ENCODE data around the gene ADGRV1. TPM values are rescaled to one million over a fixed set of nuclear protein-coding genes. Genes with fewer than 3 reads are reported as not detected.
"Not testable (repeated sequence)": the region's sequence is repeated elsewhere in the genome, so short reads cannot be mapped to it uniquely, and the experiment has no call there.

Gene ADGRV1
- polyA plus RNA-seq, 3 donors, result 8.4 to 12.8 (median 12.4) TPM

DNA sequence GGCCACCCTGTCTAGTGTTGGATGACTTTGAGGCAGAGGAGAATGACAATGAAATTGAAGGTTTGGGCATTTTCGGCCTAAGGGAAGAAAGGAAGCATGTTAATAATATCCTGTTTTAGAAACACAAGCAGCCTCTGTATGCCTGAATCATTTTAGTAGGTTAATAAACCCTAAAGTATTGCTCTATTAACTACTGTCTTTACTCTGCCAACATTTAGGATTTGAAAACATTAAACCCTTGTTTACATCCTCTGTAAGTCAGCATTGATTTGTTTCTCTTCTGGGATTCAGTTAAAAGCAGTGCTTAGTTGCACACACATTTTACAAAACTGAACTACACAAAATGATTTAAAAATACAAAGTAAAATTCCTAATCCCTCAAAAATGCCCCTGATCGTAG is 465.6 kb downstream of the ADGRV1 start:
- no peak for DNase-seq (ENCODE audit: extremely low read depth in 1 of 11, low read depth in 9 of 11, low spot score in 4 of 11)

GRCh38 chr5:91024727-91025126 is 466.1 kb downstream of the ADGRV1 start:
- peak in 5 of 11 donors; percentile 6 to 34 (median 26) for DNase-seq (ENCODE audit: extremely low read depth in 1 of 11, low read depth in 9 of 11, low spot score in 4 of 11)

- no peak for DNase-seq (ENCODE audit: extremely low read depth in 1 of 11, low read depth in 9 of 11, low spot score in 4 of 11)
These were observed 466.9 kb downstream of the ADGRV1 start for GRCh38 chr5:91025449-91025848.

DNA sequence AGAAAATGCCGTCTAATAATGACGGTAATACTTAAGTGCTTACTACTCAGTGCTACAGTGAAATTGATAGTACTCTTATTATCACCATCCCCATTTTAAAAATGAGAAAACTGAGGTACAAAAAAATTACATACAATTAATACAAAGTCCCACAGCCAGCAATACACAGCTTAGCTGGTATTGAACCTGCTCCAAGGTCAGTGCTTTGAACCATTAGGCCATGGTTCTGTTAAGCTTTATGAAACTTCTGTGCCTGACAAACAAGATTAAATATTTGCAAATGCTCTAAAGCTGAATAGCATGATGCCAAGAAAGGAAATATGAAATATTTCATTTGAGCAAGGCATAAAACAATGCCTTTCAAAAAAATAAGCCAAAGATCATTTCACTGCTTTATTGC is 467.4 kb downstream of the ADGRV1 start:
- DNase-seq (ENCODE audit: extremely low read depth in 1 of 11, low read depth in 9 of 11, low spot score in 4 of 11), result no peak

DNA sequence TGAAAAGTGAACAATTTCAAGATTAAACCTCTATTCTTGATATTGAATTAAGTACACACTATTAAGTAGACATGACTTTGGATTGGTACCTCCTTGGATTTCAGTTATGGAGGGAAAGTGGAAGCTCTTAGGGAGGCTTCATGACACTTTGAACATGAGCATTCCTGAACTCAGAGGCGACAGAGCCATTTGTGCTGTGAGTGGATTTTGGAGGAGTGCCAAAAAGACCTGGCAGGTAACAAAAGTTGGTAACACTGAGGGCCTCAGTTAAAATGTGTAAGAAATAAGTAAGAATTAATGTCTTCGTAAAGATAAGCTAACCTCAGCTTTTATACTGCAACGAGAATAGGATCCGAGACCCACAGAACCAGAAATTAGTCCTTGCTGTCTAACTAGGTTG is 467.9 kb downstream of the ADGRV1 start:
- DNase-seq (ENCODE audit: extremely low read depth in 1 of 11, low read depth in 9 of 11, low spot score in 4 of 11), result no peak

GRCh38 chr5:91027405-91028139 is 469.0 kb downstream of the ADGRV1 start:
- no peak for DNase-seq (ENCODE audit: extremely low read depth in 1 of 11, low read depth in 9 of 11, low spot score in 4 of 11)

GRCh38 chr5:91028499-91028956 is 469.9 kb downstream of the ADGRV1 start:
- no peak for DNase-seq (ENCODE audit: extremely low read depth in 1 of 11, low read depth in 9 of 11, low spot score in 4 of 11)

- no peak for DNase-seq (ENCODE audit: extremely low read depth in 1 of 11, low read depth in 9 of 11, low spot score in 4 of 11)
These were observed 472.2 kb downstream of the ADGRV1 start for GRCh38 chr5:91030521-91031401.

DNA sequence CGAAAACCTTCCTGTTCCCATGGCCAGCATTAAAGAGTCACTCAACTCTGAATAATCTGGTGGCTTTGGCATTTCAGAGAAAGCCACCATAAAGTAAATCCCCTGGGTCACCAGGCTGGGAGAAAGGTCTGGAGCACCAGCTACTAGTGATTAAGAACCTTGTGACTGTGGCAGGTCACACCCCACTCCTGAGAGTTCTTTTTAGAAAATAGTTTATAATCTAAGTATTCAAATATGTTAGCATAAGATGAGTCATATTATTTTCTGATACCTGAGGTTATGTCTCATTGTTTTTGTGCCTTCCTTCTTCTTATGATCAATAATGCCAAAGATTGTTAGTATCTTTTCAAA is 472.8 kb downstream of the ADGRV1 start:
- no peak for DNase-seq (ENCODE audit: extremely low read depth in 1 of 11, low read depth in 9 of 11, low spot score in 4 of 11)

GRCh38 chr5:91032125-91032524 is 473.5 kb downstream of the ADGRV1 start:
- no peak for DNase-seq (ENCODE audit: extremely low read depth in 1 of 11, low read depth in 9 of 11, low spot score in 4 of 11)

DNA sequence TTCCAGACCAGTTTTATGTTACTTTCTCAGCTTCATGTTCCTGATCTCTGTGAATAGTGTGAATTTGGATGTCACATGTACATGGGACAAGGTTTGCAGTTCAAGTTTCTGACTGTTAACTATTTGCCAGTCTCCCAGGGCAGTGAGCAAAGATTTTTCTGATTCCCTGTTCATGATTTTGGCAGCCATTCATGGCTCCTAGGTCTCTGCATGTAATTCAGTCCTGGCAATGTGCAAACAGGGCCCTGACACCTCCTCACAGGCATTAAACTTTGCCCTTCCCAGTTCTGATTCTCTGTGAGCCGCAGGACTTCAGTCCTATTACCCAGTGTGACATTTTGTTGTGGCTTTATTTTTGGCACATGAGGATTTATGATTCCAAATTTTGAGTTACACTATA is 474.8 kb downstream of the ADGRV1 start:
- DNase-seq (ENCODE audit: extremely low read depth in 1 of 11, low read depth in 9 of 11, low spot score in 4 of 11), result no peak

- no peak for DNase-seq (ENCODE audit: extremely low read depth in 1 of 11, low read depth in 9 of 11, low spot score in 4 of 11)
These were observed 479.7 kb downstream of the ADGRV1 start for GRCh38 chr5:91038180-91038808.

GRCh38 chr5:91041132-91041531 is 482.5 kb downstream of the ADGRV1 start:
- not testable (repeated sequence) for DNase-seq (ENCODE audit: extremely low read depth in 1 of 11, low read depth in 9 of 11, low spot score in 4 of 11)

DNA sequence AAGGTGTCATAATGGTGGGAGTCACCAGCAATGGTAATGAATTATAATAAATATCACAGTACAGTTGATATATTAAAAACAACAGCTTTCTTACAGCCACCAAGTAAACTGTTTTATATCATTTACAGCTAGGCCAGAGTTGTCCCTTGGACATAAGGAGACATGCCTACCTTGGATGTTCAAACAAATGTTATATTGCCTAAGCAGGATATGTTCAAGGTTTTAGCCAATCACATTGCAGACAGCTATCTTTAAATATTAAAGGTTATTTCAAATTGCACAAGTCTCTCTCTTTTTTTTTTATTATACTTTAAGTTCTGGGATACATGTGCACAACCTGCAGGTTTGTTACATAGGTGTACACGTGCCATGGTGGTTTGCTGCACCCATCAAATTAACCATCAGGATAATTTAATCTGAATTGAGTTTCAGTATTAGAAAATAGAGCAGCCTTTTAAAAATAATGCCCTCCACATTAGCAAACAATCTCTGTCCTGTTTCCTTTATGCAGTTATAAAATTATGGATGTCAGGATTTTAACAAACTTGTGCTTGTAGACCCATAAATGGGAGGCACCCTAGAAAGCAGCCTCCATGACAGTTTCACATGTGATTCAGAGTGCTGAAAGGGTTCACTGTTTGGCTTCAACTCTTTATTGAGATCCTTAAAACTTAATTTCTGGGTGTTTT is 483.8 kb downstream of the ADGRV1 start:
- no peak for DNase-seq (ENCODE audit: extremely low read depth in 1 of 11, low read depth in 9 of 11, low spot score in 4 of 11)

DNA sequence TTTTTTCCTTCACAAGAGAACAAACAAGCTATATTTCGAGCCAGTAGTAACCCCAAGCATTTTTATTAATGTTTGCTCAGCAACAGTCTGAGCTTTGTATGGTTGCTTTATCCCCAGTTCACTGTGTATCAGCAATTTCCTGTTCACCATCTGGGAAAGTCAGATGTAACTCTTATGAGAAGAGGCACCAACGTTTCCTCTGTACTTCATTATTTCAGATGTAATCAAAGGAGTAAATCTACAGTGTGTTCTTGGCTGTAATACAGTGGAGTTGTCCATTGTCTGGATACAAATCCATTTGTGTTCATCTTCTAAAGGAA is 484.3 kb downstream of the ADGRV1 start:
- DNase-seq (ENCODE audit: extremely low read depth in 1 of 11, low read depth in 9 of 11, low spot score in 4 of 11), result no peak

DNA sequence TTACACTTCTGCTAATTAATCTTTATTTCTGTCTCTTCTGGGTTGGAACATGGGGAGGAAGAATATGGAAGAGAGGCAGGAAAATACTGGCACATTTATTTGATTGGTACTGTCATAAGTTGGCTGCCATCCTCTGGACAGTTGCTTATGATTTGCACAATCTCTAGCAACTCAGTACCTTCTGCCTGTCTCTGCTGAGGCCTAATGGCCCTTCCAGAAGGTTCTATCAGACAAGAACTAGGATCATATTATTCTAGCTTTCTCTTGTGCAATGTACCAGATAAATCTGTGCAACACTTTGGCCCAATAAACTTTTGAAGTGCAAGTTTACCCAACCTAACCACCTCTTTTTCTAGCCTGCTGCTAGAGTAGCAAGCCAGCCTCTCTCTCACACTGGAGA is 489.5 kb downstream of the ADGRV1 start:
- DNase-seq (ENCODE audit: extremely low read depth in 1 of 11, low read depth in 9 of 11, low spot score in 4 of 11), result no peak

GRCh38 chr5:91049112-91049511 is 490.5 kb downstream of the ADGRV1 start:
- no peak for DNase-seq (ENCODE audit: extremely low read depth in 1 of 11, low read depth in 9 of 11, low spot score in 4 of 11)

GRCh38 chr5:91049800-91050199 is 491.2 kb downstream of the ADGRV1 start:
- no peak for DNase-seq (ENCODE audit: extremely low read depth in 1 of 11, low read depth in 9 of 11, low spot score in 4 of 11)

- not testable (repeated sequence) for DNase-seq (ENCODE audit: extremely low read depth in 1 of 11, low read depth in 9 of 11, low spot score in 4 of 11)
These were observed 493.8 kb downstream of the ADGRV1 start for GRCh38 chr5:91052411-91052810.
